ENCODE data around the gene RING1. TPM values are rescaled to one million over a fixed set of nuclear protein-coding genes. Genes with fewer than 3 reads are reported as not detected.

Gene RING1
- total and polyA plus RNA-seq, 10 of the 15 experiments (the other 5 are each of a cell fraction or from before 2014, with no cell fraction given), result 2.0 to 27.2 (median 15.8) TPM

DNA sequence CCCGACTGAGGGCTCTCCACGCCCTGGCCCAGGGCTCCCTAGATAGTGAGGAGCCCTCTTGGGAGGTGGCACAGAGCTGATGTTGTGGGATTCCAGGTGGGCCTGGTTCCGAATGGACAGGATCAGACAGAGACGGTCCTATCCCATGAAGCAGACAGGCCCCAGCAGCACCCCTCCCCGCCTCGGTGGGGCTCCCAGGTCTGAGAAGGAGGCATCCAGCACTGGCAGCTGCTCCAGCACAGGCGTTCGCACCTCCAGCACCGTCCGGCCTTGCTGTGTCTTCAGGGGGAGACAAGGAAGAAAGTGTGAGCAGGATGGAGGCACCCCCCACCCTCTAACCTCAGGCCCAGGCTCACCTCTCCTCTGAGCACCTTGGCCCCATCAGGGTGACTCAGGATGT is 44.8 kb upstream of the RING1 start:
- Histone ChIP-seq H3K79me2 (ENCODE audit: control insufficient read depth, insufficient read depth, low read length) (no peaks in the 10 kb centered on the region), H3K27me3 (replicated peaks in 1 of 2; ENCODE audit: control insufficient read depth in 2 of 2, insufficient read depth in 2 of 2, low read length in 1 of 2) (no peaks in the 10 kb centered on the region), H3K4me3 (no peak overlapping the region), H2AFZ (ENCODE audit: control insufficient read depth, low read depth, low read length) (no peak overlapping the region), H3K9me3 (replicated peaks; ENCODE audit: control insufficient read depth, insufficient read depth, low read length) (no peaks in the 10 kb centered on the region), H3K4me2 (ENCODE audit: control insufficient read depth, insufficient read depth) (no peak overlapping the region), H3K4me1 (ENCODE audit: control insufficient read depth, insufficient read depth, low read length) (peaks cover 4% of the 10 kb centered on the region), H3K36me3 (ENCODE audit: control insufficient read depth in 2 of 2, insufficient read depth in 2 of 2, low read length in 1 of 2) (no peaks in the 10 kb centered on the region), H3K27ac (ENCODE audit: control insufficient read depth, insufficient read depth) (no peak overlapping the region), H4K20me1 (ENCODE audit: control insufficient read depth, insufficient read depth) (no peaks in the 10 kb centered on the region), H3K9ac (ENCODE audit: control insufficient read depth, insufficient read depth, low read length) (no peak overlapping the region)
- ChIA-PET RAD21 (ENCODE audit: unreplicated experiment) (interaction anchor here (1.6 kb wide), 1 partner anchor 9 kb away, joined by 5 read pairs; no protein-coding TSS in a partner anchor), CTCF (interaction anchor here (1.0 to 9.5 kb wide), 5 partner anchors 9 to 85 kb away, joined by 3 to 80 read pairs (median 9); no protein-coding TSS in a partner anchor), POLR2A (no interaction called here), SMC1A (ENCODE audit: uncharacterized antibody, unreplicated experiment) (interaction anchor here (0.9 kb wide), 1 partner anchor 83 kb away, joined by 3 read pairs; no protein-coding TSS in a partner anchor)
- intact Hi-C loops (cut with micrococcal nuclease; ENCODE audit: unreplicated experiment) (no loop called here), in situ Hi-C loops (cut with MboI) (no loop called here)
- FAIRE-seq (no peak), DNase-seq (ENCODE audit: low read depth, low spot score) (no peak), ATAC-seq (no peak)
- 55% methylated on average over 10 of the region's 10 CpGs for WGBS (ENCODE audit: insufficient coverage, insufficient replicate concordance, low lambda C conversion rate, missing lambda C conversion rate)
- BruUV-seq (replicated peaks), result no TSS peak
- TF ChIP-seq MXI1 (IDR thresholded peaks at IDR 0.05; ENCODE audit: low read depth, low read length) (no peak), POU2F2 (IDR thresholded peaks at IDR 0.05; ENCODE audit: borderline replicate concordance, low read depth, low read length) (no peak), EP300 (IDR thresholded peaks at IDR 0.05; ENCODE audit: borderline replicate concordance in 1 of 2, control insufficient read depth in 1 of 2, low read depth in 2 of 2, low read length in 2 of 2) (no peak), EZH2 (IDR thresholded peaks at IDR 0.05; ENCODE audit: borderline replicate concordance, control insufficient read depth, low read depth, low read length) (no peak), POLR2AphosphoS2 (IDR thresholded peaks at IDR 0.05; ENCODE audit: low read depth, low read length) (no peak), TCF12 (IDR thresholded peaks at IDR 0.05; ENCODE audit: low read depth, low read length) (no peak), SIX5 (IDR thresholded peaks at IDR 0.05; ENCODE audit: low read depth, low read length, severe bottlenecking) (no peak), E2F4 (IDR thresholded peaks at IDR 0.05; ENCODE audit: low read depth, low read length) (no peak), KDM1A (IDR thresholded peaks at IDR 0.05; ENCODE audit: borderline replicate concordance) (no peak)
